ENCODE measurements around the gene RAB3IP. TPM values are rescaled to one million over a fixed set of nuclear protein-coding genes. Genes with fewer than 3 reads are reported as not detected.

The RAB3IP gene
- total and polyA plus RNA-seq, 10 of the 15 experiments (the other 5 are each of a cell fraction or from before 2014, with no cell fraction given), result 18.8 to 53.6 (median 28.7) TPM

DNA sequence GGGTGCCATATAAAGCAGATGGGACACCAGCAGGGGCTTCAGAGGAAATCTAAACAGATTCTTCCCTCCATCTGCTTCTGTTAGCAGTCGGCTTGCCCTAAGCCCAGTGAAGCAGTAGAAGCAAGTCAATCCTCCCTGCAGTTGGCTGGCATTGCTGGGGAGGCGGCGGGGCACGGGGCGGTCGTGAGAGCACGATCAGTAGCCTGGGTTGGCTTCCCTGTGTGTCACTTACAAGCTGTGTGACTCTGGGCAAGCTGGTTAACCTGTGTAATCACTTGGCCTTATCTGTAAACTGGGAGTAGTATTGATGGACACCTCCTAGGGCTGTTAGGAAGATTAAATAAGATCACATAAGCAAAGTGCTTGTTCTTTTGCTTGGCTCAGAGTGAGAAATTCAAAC is 105.8 kb downstream of the RAB3IP start (continued):
- TF ChIP-seq MEF2B (IDR thresholded peaks at IDR 0.05; ENCODE audit: partially characterized antibody, poor library complexity, severe bottlenecking) (no peak), RAD51 (IDR thresholded peaks at IDR 0.05) (no peak), JUND (IDR thresholded peaks at IDR 0.05; ENCODE audit: low read depth, low read length) (no peak), SIN3A (IDR thresholded peaks at IDR 0.05; ENCODE audit: low read depth, low read length) (no peak)

DNA sequence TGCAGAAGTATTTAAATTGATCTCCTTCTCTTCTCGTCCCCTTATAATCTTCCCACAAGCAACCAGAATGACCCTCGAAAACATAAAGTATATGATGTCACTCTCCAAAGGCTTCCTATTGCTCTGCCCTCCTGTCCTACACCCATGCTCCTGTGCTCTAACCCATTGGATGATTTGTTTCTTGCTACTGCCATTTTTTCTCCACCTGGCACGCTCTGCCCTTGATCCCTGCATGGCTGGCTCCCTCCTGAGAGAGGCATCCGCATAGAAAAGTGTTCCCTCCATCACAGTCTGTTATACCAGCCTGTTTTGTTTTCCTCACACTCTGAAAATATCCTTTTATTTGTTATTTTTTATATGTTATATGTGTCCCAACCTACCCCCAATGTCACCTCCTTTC is 106.2 kb downstream of the RAB3IP start:
- no peaks in the 10 kb centered on the region for H3K27me3 ChIP-seq (replicated peaks in 1 of 2; ENCODE audit: control insufficient read depth in 2 of 2, insufficient read depth in 2 of 2, low read length in 1 of 2)
- H3K36me3 ChIP-seq (ENCODE audit: control insufficient read depth in 2 of 2, insufficient read depth in 2 of 2, low read length in 1 of 2), result no peaks in the 10 kb centered on the region
- H4K20me1 ChIP-seq (ENCODE audit: control insufficient read depth, insufficient read depth), result no peaks in the 10 kb centered on the region
- FAIRE-seq, result no peak
- no peak overlapping the region for H2AFZ ChIP-seq (ENCODE audit: control insufficient read depth, low read depth, low read length)
- no TSS peak for BruUV-seq (replicated peaks)
- H3K4me1 ChIP-seq (ENCODE audit: control insufficient read depth, insufficient read depth, low read length), result no peaks in the 10 kb centered on the region
- TF ChIP-seq TCF3 (IDR thresholded peaks at IDR 0.05; ENCODE audit: borderline replicate concordance, insufficient read depth, low read depth, low read length) (no peak), KDM1A (IDR thresholded peaks at IDR 0.05; ENCODE audit: borderline replicate concordance) (no peak), RAD21 (IDR thresholded peaks at IDR 0.05; ENCODE audit: insufficient read depth, low read depth, low read length) (no peak), PAX5 (IDR thresholded peaks at IDR 0.05; ENCODE audit: borderline replicate concordance, low read depth, low read length) (no peak), RFX5 (IDR thresholded peaks at IDR 0.05; ENCODE audit: low read depth, low read length) (no peak), CEBPB (IDR thresholded peaks at IDR 0.05; ENCODE audit: borderline replicate concordance in 1 of 2, low read depth in 2 of 2, low read length in 2 of 2) (no peak), KAT2A (conservative IDR thresholded peaks at IDR 0.05; ENCODE audit: control insufficient read depth, low read depth, low read length) (no peak), CBFB (IDR thresholded peaks at IDR 0.05; ENCODE audit: low read depth) (no peak), HDGF (IDR thresholded peaks at IDR 0.05) (no peak), RCOR1 (conservative IDR thresholded peaks at IDR 0.05; ENCODE audit: low read depth, low read length) (no peak), TAF1 (IDR thresholded peaks at IDR 0.05; ENCODE audit: borderline replicate concordance, low read depth, low read length) (no peak), CREB1 (IDR thresholded peaks at IDR 0.05; ENCODE audit: low read depth) (no peak), SPI1 (IDR thresholded peaks at IDR 0.05; ENCODE audit: borderline replicate concordance, insufficient read depth, low read depth, low read length) (no peak), IKZF2 (IDR thresholded peaks at IDR 0.05) (no peak)
- TF ChIP-seq, protein P1, sequence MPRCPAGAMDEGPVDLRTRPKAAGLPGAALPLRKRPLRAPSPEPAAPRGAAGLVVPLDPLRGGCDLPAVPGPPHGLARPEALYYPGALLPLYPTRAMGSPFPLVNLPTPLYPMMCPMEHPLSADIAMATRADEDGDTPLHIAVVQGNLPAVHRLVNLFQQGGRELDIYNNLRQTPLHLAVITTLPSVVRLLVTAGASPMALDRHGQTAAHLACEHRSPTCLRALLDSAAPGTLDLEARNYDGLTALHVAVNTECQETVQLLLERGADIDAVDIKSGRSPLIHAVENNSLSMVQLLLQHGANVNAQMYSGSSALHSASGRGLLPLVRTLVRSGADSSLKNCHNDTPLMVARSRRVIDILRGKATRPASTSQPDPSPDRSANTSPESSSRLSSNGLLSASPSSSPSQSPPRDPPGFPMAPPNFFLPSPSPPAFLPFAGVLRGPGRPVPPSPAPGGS (IDR thresholded peaks at IDR 0.05; ENCODE audit: borderline replicate concordance, insufficient read depth, low read depth, low read length, poor library complexity, severe bottlenecking), result no peak
- TF ChIP-seq, protein P2, sequence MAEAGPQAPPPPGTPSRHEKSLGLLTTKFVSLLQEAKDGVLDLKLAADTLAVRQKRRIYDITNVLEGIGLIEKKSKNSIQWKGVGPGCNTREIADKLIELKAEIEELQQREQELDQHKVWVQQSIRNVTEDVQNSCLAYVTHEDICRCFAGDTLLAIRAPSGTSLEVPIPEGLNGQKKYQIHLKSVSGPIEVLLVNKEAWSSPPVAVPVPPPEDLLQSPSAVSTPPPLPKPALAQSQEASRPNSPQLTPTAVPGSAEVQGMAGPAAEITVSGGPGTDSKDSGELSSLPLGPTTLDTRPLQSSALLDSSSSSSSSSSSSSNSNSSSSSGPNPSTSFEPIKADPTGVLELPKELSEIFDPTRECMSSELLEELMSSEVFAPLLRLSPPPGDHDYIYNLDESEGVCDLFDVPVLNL (IDR thresholded peaks at IDR 0.05; ENCODE audit: low read depth, low read length), result no peak
- TF ChIP-seq, protein P3, sequence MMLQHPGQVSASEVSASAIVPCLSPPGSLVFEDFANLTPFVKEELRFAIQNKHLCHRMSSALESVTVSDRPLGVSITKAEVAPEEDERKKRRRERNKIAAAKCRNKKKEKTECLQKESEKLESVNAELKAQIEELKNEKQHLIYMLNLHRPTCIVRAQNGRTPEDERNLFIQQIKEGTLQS (IDR thresholded peaks at IDR 0.05; ENCODE audit: borderline replicate concordance, extremely low read depth, low read depth, low read length), result no peak
- CTCF ChIA-PET, result no interaction called here
- H3K79me2 ChIP-seq (ENCODE audit: control insufficient read depth, insufficient read depth, low read length), result no peaks in the 10 kb centered on the region
- SMC1A ChIA-PET (ENCODE audit: uncharacterized antibody, unreplicated experiment), result interaction anchor here (0.5 kb wide), 1 partner anchor 29 kb away, joined by 3 read pairs; no protein-coding TSS in a partner anchor
- in situ Hi-C loops (cut with MboI) (no loop called here), intact Hi-C loops (cut with micrococcal nuclease; ENCODE audit: unreplicated experiment) (no loop called here)
- no peak overlapping the region for H3K27ac ChIP-seq (ENCODE audit: control insufficient read depth, insufficient read depth)
- no peak for ATAC-seq
- WGBS (ENCODE audit: insufficient coverage, insufficient replicate concordance, low lambda C conversion rate, missing lambda C conversion rate), result 43% methylated on average over 4 of the region's 4 CpGs
- DNase-seq (ENCODE audit: low read depth, low spot score), result no peak
- RAD21 ChIA-PET (ENCODE audit: unreplicated experiment), result no interaction called here
- POLR2A ChIA-PET, result no interaction called here
- no peak overlapping the region for H3K4me3 ChIP-seq
- H3K9me3 ChIP-seq (replicated peaks; ENCODE audit: control insufficient read depth, insufficient read depth, low read length), result no peaks in the 10 kb centered on the region
- H3K9ac ChIP-seq (ENCODE audit: control insufficient read depth, insufficient read depth, low read length), result no peak overlapping the region
- no peak overlapping the region for H3K4me2 ChIP-seq (ENCODE audit: control insufficient read depth, insufficient read depth)
